HG03103 (cell line): Measurements from ENCODE around the gene TEKTIP1.
"Not testable (repeated sequence)": the region's sequence is repeated elsewhere in the genome, so short reads cannot be mapped to it uniquely, and the experiment has no call there.

Experiments
- ATAC-seq: cut with Tn5 transposase; IDR thresholded peaks from one replicate; pipeline ENCODE4 v1.9.1; 2021; ENCODE audit warnings: low read depth; ENCODE audit not compliant: unreplicated experiment

Gene TEKTIP1

DNA sequence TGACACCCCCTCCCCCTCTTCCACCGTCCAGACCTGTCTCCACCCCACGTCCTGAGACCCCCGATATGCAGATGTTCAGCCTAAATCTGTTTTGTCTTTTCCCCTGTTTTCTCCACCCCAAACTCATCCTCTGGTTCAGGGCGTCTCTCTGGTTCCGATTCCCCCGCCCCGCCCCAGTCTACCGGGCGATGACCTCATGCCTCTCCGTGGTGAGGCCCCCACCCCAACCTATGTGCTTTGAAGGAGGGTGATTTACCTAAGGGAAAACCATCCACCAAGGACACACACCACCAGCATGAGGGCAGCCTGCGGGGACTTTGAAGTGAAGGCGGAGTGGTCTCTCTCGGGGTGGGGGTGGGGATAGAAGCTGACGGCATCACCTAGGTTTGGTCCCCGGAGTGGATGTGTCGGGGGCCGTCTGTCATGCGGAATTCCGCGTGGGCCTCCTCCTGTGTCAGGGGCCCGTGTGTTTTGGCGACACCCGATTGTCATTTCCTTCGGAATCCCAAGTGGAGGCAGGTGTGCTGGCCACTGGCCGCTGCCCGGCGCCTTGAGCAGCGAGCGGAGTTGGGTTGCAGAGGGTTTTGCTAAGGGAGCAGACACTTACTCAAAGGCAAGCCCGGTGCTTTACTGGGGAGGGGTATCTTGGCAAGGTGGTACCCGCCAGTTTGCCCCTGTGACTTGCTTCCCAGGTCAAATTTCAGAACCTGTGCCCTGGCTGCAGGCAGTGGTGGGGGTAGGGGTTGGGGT, 31.4 kb upstream of the TEKTIP1 start:
- ATAC-seq: no peak

DNA sequence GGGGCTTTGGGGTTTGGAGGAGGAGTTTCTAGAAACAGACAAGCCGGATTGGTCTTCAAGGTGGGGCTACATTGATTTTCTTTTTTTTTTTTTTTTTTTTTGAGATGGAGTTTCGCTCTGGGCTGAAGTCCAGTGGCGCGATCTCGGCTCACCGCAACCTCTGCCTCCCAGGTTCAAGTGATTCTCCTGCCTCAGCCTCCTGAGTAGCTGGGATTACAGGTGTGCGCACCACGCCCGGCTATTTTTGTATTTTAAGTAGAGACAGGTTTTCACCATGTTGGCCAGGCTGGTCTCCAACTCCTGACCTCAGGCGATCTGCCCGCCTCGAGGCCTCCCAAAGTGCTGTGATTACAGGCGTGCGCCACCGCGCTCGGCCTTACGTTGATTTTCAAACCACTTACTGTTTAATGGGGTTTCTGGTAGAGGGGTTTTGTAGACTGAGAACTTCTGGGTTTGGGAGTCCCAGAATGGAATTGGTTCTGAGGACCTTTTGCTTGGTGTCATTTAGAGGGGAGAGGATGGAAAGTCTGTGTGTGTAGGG, 30.8 kb upstream of the TEKTIP1 start:
- ATAC-seq: not testable (repeated sequence)

DNA sequence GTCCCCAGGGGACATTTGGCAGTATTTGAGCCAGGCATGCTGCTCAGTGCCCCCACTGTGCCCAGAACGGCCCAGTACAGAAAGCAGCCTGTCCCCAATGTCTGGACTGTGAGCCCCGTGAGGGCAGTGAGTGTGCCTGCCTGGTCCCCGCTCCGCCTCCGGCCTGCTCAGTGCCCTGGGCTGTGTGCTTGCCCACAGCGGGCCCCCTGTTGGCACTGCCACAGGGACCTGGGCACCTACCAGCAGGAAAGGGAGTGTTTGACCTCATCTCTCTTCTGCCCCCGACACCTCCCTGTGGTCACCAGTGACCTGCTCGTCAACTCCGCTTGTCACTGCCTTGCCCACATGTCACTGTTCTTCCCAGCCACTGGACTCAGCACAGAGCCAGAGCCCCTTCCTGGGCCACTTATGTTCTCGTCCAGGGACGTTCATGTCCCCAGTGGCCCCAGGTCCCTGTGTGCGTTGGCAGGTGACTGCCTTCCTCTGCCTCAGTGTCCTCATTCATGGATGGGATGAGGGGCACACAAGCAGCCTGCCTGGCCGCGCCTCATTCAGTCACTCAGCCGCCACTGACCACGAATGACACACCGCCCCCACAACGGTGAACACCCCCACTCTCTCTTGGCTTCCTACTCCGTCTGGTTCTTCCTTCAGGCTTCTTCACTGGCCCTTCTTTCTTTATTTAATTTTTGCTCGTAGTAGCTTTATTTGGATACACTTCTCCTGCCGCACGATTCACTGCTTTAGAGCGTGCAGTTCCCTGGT, 30.0 kb upstream of the TEKTIP1 start:
- no peak for ATAC-seq

DNA sequence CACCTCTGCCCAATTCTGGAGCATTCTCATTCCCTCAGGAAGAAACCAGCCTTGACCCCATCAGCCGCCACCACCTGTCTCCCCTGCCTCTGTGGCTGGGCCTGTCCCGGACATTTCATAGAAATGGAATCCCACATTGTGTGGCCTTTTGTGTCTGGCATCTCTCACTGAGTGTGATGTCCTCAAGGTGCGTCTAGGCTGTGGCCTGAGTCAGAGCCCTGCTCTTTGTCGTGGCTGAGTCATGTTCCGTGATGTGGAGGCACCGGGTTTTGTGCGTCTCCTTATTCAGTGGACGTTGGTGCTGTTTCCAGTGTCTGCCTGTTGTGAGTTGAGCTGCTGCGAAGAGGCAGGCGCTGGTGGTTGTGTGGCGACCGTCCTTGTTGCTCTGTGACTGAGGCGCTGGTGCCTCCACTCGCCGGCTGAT, 29.4 kb upstream of the TEKTIP1 start:
- no peak for ATAC-seq

- no peak for ATAC-seq
Observed at GRCh38 chr19:3510727-3511126, 28.2 kb upstream of the TEKTIP1 start.

- ATAC-seq: no peak
Observed at GRCh38 chr19:3511506-3512251, 27.3 kb upstream of the TEKTIP1 start.

GRCh38 chr19:3512562-3513228, 26.3 kb upstream of the TEKTIP1 start:
- no peak for ATAC-seq

- no peak for ATAC-seq
Observed at GRCh38 chr19:3513229-3514140, 25.5 kb upstream of the TEKTIP1 start.

GRCh38 chr19:3514930-3515329, 24.0 kb upstream of the TEKTIP1 start:
- ATAC-seq: no peak

GRCh38 chr19:3515891-3516422, 23.0 kb upstream of the TEKTIP1 start:
- ATAC-seq: no peak

GRCh38 chr19:3516675-3517207, 22.2 kb upstream of the TEKTIP1 start:
- no peak for ATAC-seq

DNA sequence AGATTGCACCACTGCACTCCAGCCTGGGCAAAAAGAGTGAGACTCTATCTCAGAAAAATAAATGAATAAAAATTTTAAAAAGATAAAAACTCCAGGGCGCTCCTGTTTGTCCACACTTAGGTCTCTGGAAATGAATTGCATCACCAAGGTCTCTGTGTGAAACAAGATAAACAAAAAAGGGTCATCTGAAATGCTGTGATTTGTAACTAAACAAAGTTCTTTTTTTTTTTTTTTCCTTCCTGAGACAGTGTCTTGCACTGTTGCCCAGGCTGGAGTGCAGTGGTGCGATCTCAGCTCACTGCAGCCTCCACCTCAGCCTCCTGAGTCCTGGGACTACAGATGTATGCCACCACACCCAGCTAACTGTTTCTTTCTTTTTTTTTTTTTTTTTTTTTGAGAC, 21.3 kb upstream of the TEKTIP1 start:
- ATAC-seq: no peak

GRCh38 chr19:3518255-3518654, 20.7 kb upstream of the TEKTIP1 start:
- no peak for ATAC-seq

GRCh38 chr19:3518659-3519058, 20.3 kb upstream of the TEKTIP1 start:
- no peak for ATAC-seq

- no peak for ATAC-seq
Observed at GRCh38 chr19:3519126-3519525, 19.8 kb upstream of the TEKTIP1 start.

- no peak for ATAC-seq
Observed at GRCh38 chr19:3520166-3521103, 18.5 kb upstream of the TEKTIP1 start.

DNA sequence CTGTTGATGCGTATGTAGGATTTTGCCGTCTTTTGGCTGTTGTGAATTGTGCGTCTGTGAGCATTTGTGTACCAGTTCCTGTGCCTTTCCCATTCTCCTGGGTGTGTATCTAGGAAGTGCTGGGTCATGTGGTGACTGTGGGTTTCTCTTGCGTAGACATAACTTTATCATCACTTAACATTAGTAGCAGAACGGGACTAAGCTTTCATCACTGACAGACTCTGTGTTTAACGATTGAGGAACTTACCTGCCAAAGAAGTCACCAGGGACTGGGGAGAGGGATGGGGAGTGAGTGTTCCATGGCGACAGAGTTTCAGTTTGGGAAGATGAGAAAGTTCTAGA, 17.9 kb upstream of the TEKTIP1 start:
- no peak for ATAC-seq
